GM10266 (cell line): ENCODE data around the gene USF2.

Source experiments
- DNase-seq: peaks from one replicate; pipeline ENCODE4 v3.0.0; 2012; ENCODE audit errors: extremely low spot score
- TF ChIP-seq, protein P1 (sequence below): IDR thresholded peaks from 2 replicates; pipeline ENCODE4 v1.5.1; 2012; ENCODE audit warnings: mild to moderate bottlenecking, low read depth; ENCODE audit not compliant: control insufficient read depth, insufficient read depth; ENCODE audit errors: missing control alignments

USF2 gene

DNA sequence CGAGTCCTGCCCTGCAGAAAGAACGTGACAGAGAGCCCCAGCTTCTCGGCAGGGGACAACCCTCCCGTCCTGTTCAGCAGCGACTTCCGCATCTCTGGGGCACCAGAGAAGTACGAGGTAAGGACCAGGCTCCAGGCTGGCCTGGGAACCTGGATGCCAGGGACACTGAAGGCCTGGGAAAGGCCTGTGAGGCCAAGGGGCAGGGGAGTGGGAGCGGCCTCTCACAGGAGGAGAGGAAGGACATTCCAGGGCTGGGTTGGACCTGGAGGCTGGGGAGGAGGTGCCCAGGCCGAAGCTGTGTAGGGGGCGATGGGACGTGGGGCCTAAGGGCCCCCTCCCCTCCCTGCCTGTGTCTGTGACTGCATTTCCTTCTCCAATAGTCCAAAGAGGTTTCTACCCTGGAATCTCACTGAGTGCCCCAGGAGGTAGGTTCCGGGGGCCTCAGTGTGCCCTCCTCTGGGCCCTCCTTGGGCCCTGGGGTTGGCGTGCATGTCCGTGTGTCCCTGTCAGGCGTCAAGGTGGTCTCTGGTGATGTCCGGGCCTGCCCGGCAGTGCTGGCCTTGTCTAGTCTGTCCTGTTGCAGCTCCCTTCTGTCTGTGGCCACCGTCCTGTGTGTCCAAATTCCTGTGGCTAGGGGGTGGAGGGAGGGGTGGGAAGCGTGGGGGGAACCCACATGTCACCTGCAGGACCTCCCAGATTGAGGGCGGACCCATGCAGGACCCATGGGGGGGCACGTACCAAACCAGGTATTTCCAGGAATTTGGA, 43.3 kb downstream of the USF2 start:
- TF ChIP-seq, protein P1, sequence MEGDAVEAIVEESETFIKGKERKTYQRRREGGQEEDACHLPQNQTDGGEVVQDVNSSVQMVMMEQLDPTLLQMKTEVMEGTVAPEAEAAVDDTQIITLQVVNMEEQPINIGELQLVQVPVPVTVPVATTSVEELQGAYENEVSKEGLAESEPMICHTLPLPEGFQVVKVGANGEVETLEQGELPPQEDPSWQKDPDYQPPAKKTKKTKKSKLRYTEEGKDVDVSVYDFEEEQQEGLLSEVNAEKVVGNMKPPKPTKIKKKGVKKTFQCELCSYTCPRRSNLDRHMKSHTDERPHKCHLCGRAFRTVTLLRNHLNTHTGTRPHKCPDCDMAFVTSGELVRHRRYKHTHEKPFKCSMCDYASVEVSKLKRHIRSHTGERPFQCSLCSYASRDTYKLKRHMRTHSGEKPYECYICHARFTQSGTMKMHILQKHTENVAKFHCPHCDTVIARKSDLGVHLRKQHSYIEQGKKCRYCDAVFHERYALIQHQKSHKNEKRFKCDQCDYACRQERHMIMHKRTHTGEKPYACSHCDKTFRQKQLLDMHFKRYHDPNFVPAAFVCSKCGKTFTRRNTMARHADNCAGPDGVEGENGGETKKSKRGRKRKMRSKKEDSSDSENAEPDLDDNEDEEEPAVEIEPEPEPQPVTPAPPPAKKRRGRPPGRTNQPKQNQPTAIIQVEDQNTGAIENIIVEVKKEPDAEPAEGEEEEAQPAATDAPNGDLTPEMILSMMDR = no peak
- DNase-seq = no peak

DNA sequence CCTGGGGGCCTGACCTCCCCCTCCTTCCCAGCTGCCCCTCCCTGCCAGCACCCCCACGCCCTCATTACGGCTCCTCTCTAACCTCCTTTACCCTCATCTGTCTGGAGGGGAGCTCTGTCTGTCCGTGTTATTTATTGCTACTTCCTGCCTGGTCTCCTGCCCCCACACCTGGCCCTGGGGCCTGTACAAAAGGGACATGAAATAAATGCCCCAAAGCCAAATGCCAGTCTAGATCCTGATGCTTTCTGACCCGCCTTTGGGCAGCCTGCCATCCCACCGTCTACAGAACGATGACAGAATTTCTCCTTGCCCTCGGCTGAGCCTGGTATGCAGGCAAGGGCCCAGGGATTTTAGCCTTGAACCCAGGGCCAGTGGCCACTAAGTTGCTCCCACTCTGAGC, 44.8 kb downstream of the USF2 start:
- DNase-seq = no peak

DNA sequence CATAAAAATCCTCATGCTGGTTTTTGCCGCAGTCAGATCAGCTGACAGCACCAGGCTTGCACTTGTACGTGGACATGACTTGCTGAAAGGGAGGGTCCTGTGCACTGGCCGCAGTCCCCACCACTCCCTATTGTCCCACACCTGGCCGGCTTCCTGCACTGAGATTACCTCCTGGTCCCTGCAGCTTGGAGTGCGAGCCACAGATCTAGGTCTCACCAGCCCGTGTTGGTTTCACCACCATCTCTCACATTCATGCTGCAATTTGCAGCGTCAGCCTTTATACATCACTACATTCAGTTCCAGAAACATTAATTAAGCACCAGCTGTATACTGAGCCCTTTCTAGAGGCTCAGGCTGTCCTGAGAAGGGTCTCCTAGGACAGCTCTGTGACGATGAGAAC, 45.3 kb downstream of the USF2 start:
- no peak for DNase-seq
- TF ChIP-seq, protein P1 = no peak

More for the DNA sequence above, 44.8 kb downstream of the USF2 start:
- TF ChIP-seq, protein P1 = no peak

DNA sequence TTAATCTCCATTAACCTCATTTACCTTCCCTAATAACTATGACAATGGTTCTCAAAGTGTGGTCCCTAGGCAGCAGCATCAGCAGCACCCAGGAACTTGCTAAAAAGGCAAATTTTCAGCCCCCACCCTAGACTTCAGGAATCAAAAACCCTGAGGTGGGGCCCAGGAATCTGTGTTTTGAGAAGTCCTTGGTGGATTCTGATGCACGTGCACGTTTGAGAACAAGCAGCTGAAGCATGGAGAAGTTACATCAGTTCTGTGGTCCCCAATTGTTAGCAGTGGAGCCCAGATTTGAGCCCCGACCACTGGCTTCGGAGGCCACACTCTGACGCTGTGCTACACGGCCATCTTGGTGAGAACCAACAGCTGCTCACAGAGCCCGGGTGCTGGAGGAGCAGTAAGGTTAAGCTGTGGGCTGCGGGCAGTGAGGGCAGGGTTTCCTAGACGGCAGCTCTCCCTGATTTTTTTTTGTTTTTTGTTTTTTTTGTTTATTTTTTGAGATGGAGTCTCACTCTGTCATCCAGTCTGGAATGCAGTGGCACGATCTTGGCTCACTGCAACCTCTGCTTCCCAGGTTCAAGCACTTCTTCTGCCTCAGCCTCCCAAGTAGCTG, 46.2 kb downstream of the USF2 start:
- TF ChIP-seq, protein P1 = no peak
- no peak for DNase-seq

DNA sequence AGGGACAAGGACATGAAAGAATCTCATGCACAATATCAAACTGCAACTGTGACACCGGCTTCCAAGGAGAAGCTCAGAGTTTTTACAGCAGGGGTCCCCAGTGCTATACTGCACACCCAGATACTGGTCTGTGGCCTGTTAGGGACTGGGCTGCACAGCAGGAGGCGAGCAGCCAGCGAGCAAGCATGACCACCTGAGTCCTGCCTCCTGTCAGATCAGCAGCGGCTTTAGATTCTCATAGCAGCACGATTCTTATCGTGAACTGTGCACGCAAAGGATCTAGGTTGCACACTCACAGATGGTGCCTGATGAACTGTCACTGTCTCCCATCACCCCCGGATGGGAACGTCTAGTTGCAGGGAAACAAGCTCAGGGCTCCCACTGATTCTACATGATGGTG, 47.1 kb downstream of the USF2 start:
- no peak for DNase-seq
- TF ChIP-seq, protein P1 = no peak

DNA sequence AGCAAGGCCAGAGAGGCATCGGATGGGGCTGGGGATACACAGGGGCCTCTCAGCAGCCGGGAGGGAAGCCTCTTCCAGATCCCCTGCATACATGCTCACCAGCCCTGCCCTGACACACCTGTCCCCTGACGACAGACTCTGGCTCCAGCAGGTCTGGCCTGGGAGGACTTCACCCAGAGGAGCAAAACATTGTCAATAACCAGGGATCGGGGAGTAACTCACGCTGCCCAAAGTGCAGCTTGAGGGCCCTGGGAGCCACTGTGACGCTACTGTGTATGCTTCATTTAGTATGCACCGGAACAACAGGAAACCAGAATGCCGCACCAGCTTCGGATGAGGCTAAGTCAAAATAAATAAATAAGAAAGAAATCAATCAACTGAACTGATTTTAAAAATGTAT, 47.8 kb downstream of the USF2 start:
- TF ChIP-seq, protein P1 = no peak
- DNase-seq = no peak

DNA sequence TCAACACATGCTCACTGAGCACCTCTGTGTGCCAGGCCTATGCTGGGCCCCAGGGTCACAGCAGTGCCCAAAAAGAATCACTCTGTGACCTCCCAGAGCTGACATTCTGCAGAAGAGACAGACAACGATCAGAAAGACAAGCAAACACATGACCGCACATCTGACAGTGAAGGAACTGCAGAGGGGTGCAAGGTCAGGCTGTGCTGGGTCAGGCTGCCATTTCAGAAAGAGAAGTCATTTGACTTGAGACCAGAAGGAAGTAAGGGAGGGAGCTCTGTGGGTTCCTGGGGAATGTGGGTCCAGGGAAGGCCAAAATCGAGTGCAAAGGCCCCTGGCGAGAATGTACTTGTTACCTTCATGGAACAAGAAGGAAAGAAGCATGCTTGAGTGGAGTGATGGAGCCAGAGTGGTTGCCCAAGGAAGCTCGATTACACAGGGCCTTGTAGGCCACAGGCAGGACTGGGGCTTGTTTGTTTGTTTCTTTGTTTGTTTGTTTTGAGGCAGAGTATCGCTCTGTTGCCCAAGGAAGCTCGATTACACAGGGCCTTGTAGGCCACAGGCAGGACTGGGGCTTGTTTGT, 48.8 kb downstream of the USF2 start:
- DNase-seq = no peak
- TF ChIP-seq, protein P1 = no peak
